Stimulated activated CD4-positive, alpha-beta T cell treated with anti-CD3 and anti-CD28 coated beads, TNF-alpha, amount 100 ng/mL, for 4 hours (primary cell): ENCODE data around the gene GPR17.

ENCODE experiments used
- DNase-seq, 3 experiments: peaks; one replicate each; pipeline ENCODE4 v3.0.0-alpha.2; 2020; ENCODE audit warnings: low read depth in 3 of 3

The GPR17 gene, protein sequence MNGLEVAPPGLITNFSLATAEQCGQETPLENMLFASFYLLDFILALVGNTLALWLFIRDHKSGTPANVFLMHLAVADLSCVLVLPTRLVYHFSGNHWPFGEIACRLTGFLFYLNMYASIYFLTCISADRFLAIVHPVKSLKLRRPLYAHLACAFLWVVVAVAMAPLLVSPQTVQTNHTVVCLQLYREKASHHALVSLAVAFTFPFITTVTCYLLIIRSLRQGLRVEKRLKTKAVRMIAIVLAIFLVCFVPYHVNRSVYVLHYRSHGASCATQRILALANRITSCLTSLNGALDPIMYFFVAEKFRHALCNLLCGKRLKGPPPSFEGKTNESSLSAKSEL

DNA sequence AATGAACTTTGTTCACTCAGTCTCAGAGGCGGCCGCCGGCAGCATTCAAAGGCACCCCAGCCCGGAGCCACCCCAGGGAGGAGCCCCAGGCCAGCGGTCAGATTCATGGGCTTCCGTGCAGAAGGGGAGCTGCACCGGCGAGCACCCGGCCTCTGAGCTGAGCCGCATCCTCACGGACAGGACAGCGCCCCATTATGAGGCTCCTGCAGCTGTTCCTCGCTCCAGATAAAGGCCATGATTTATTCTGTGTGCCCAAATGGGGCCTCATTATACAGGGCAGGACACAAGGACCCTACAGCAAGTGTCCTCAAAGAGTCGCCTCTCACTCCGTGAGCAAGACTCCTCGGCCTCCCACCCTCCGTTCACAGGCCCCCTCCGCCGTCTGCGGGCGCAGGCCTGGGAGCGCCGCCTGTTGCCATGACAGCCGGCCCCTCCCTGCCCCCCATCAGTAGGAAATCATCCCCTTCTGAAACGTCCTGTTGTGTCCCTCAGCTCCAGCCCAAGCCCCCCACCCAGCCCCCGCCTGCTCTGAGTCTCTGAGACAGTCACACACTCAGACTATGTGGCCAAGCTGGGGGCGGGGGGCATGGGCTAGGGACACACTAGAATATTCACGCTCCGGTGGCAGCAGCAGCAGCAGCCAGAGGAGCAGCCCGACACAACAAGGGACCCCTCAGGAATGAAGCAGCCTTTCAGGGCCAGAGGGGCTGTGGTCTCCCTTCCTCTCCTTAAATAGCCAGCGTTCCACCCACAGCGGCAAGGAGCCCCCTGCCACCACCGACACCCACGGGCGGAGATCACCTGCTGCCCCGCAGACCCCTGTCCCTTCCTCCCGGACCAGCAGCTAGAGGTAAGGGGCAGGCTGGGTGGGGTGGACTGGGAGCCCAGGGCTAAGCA is at the start of gene GPR17:
TSS of gene GPR17 (plus strand) at position 759 of the 897 bp plus-strand sequence. CDS start 4,583 bp downstream, outside the sequence.
- DNase-seq = no peak

DNA sequence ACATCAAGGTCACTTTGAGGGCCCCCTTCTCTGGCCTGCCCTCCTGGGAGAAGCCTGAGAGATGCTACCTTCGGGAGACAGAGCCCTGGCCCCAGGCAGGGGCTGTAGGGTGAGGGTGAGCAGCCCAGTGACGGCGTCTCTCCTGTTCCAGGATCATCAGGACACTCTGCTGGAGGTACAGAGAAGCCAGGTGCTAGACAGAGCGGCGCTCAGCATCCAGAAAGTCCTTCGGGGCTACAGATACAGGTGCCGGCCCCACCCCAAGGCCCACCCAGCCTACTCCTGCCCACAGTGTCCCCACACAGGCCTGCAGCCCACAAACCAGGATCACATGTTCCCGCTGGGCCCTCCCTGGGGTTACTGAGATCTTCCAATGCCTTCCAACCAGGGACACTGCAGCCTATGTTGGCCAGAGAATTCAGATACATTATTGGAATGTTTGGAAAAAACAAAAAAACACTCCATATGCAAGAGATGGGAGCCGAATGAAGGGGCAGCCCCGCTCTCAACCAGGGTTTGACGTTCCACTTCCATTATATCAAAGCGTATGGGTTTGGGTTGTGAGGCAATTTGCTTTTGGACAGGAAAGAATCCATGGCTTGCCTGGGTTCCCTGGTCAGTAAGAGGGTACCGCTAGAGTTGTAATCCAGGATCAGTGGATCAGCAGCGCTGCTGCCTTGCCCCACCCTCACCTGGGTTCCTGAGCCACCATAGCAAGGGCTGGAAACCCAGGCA is 49.5 kb upstream of the GPR17 start:
- no peak for DNase-seq

DNA sequence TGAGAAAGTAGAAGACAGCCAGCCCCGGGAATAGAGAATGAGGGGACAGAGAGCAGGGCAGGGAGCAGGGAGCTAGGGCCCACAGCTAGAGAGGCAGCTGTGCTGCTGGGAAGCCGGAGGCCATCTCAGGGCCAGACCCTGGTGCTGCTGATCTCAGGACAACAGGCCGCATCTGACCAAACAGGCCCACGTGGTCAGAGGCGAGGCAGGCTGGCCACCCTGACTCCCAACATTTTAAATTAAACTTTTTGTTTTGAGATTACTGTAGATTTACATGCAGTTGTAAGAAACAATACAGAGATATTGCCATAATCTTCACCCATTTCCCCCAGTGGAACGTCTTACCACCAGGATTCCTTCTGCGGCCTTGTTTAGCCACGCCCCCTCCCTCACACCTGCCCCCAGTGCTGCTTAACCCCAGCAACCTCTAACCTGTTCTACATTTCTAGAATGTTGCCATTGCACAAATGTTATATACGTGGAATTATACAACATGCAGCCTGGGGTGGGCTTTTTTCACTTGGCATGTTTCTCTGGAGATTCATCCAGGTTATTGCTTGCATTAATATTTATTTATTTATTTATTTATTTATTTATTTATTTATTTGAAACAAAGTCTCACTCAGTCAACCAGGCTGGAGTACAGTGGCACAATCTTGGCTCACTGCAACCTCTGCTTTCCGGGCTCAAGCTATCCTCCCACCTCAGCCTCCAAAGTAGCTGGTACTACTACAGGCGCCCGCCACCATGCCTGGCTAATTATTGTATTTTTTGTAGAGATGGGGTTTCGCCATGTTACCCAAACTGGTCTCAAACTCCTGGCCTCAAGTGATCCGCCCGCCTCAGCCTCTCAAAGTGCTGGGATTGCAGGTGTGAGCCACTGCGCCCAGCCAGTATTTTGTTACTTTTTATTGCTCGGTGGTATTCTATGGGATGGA is 48.6 kb upstream of the GPR17 start:
- DNase-seq = no peak

DNA sequence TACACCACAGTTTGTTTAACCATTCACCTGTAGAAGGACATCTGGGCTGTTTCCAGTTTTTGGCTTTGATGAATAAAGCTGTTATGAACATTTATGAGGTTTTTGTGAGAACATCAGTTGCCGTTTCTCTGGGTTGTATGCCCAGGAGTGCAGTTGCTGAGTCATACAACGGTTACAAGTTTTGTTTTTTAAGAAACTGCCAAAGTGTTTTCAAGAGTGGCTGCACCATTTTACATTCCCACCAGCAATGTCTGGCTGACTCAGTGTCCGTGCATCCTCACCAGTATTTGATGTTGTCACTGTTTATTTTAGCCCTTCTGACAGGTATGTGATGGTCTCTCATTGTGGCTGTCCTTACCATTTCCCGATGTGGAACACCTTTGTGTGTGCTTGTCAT is 48.0 kb upstream of the GPR17 start:
- DNase-seq = no peak

DNA sequence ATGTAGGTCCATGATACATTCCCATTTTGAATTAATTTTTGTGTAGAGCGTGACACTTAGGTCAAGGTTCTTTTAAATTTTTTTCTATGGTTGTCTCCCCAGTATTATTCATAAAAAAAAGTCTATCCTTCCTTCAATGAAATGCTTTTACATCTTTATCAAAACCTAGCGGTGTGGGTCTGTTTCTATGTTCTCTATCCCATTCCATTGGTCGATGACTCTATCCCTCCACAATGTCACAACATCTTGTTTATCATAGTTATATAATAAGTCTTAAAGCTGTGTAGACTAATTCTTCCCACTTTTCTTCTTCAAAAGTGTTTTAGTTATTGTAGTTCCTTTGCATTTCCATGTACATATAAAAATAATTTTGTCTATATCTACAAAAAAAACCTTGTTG is 47.2 kb upstream of the GPR17 start:
- DNase-seq = no peak

DNA sequence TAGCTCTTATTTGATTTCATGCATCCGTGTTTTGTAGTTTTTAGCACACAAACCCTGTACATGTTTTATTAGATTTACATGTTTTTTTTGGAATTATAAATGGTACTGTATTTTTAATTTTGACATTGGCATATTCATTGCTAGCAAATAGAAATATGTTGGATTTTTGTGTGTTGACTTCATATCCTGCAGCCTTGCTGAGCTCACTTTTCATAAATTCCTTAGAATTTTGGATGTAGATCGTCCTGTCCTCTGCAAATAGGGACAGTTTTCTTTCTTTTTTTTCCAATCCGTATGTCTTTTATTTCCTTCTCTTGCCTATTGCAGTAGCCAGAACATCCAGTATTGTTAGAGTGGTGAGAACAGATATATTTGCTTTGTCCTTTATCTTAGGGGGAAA is 46.7 kb upstream of the GPR17 start:
- DNase-seq = no peak

DNA sequence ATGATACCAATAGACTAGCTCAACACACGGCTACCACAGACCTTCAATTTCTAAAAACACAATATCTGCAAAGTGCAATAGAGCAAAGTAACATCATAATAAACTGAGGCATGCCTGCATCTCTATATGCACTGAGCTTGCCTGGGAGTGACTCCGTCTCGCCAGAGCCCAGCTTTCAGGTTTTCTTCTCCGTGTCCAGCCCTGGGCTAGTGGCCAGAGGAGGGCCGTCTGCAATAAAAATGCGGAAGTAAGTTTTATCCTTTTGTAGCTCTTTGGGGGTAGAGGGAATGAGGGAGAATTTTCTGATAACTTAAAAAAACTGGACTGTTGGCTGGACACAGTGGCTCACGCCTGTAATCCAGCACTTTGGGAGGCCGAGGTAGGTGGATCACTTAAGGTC is 41.0 kb upstream of the GPR17 start:
- no peak for DNase-seq

DNA sequence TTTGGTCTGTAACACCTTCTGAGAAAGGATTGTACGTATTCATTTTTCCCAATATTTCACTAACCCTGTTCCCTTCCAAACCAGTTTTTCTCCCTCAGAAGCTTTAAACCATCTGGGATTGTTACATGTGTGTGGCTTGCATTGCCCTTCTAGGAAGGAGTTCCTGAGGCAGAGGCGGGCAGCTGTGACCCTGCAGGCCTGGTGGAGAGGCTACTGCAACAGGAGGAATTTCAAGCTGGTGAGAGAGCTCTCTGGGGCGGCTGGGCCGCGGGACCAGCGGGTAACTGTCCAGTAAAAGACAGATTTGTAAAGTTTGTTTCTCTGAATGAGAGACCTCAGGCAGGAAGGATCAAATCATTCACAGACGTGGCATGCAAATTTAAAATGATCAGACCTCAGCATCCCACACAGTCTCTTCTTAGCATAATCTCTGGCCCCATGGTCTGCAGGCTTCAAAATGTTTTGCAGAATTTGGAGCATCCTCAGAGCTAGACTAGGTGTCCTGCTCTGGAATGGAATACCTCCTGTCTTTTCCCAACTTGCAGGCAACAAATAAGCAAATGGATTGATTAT is 40.2 kb upstream of the GPR17 start:
- DNase-seq = no peak

DNA sequence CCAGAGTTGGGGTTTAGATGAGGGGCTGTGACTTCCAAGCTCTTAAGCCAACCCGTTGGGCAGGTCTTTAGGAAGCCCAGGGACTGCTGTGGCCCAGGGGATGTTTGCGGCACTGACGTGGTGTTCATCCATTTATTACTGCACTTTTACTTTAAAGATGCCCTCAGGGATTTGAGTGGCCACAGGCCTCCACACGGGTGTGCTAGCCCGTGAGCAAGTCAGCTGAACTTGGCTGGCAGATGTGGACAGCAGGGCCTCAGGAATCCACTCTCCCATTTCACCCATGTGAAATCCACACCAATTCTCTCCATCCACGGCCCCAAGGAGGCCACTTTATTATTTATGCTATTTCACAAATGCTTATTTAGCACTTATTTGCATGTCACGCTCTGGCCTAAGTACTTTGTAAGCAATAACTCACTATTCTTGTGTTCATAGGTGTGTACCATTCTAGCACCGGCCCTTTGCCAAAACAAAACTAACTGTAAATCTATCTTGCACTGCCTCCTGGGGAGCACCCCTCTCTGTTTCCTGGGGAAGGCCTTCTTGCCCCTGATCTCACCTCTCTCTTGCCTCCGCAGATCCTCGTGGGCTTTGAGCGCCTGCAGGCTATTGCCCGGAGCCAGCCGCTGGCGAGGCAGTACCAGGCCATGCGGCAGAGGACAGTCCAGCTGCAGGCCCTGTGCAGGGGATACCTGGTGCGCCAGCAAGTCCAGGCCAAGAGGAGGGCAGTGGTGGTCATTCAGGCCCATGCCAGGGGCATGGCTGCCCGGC is 39.1 kb upstream of the GPR17 start:
- no peak for DNase-seq

DNA sequence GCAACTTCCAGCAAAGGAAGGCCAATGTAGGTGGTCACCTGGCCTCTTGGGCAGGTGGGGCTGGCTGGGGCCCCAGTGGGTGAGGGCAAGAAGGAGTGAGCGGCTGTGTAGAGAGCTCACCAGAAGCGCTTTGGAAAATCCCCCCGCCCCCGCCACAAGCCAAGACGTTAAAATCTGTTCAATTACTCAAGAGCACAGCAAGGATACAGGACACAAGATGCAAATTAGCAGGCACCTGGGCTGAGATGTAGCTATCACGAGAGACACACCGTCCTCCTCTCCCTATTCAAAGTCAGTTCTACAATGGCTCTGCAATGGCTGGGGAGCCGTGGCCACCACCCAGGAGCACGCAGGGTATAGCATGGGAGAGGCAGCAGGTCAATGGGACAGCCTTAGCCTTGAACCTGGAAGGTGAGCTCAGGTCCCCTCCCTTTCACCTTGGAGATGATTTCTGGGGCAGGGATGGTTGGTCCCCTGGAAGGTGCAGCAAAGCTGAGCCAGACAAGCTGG is 38.5 kb upstream of the GPR17 start:
- DNase-seq = no peak

DNA sequence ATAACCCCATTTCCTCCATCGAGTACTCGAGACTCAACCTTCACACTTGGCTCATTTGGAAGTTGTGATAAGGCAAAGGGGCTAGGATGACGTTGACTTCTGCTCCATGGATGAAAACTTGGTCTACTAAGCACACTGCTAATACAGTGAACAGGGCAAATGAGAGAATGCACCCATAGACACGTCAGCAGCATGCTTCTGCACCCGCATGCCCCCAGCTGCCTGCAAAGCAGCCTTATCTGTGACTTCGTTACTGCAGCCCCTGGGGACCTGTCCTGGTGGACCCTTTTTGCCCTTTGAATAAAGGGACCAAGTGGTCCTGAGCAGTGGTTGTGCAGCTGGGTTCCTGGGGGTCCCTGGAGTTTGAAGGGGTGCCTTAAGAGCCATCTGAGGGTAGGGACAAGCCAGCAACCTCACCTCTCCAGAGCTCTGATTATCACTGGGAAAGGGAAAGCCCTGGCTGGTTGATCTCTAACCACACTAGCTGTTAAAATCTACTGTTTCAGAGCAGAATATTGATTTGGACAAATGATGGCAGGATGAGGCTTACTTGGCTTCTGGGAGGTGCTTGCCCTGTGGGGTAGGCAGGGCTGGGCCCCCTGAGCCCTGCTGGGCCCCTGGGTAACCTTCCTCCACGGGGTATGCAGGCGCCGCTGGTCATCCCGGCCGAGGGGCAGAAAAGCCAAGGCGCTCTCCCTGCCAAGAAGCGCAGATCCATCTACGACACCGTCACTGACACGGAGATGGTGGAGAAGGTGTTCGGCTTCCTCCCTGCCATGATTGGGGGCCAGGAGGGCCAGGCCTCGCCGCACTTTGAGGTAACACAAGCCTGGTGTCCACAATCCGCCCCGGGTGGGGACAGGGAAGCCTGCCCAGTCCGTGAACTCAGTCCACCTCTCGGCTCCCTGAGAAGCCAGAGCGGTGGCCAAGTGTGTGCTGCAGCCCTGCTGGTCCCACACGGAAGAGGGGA is 37.6 kb upstream of the GPR17 start:
- DNase-seq = no peak

DNA sequence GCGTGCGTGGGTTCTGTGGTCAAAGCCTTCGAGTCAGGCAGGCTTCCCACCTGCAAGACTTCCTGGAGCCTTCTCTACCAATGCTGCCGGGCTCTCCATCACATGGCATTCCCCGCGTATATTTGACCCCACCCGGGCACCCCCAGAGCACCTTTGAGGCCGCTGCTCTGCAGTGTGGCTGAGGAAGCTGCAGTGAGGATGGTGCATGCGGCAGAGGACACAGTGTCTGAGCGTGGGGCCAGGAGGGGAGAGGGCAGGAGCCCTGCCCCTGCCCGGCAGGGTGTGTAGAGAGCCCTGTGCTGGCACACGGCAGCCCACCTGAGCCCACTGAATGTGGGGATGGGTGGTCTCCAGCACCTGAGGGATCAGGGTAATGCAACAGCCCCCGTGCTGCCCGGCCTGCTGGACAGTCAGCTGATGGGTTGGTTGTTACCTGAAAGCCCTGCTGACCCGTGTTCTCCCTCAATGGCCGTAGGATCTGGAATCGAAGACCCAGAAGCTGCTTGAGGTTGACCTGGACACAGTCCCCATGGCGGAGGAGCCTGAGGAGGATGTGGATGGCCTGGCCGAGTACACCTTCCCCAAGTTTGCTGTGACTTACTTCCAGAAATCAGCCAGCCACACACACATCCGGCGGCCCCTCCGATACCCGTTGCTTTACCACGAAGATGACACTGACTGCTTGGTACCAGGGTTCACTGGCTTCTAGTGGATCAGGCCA is 36.8 kb upstream of the GPR17 start:
- no peak for DNase-seq

DNA sequence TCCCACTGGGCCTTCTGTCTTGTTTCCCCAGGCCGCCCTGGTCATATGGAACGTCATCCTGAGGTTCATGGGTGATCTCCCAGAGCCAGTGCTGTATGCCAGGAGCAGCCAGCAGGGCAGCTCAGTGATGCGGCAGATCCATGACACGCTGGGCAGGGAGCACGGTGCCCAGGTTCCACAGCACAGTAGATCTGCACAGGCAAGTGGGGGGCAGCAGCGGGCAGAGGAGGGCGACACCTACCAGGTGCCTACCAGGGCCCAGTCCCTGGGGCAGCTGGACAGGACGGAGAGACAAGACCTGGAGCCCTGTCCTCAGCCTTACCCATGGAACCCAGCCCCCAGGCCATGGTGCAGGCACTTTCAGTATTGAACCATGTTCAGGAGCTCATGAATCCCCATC is 36.1 kb upstream of the GPR17 start:
- DNase-seq = no peak

DNA sequence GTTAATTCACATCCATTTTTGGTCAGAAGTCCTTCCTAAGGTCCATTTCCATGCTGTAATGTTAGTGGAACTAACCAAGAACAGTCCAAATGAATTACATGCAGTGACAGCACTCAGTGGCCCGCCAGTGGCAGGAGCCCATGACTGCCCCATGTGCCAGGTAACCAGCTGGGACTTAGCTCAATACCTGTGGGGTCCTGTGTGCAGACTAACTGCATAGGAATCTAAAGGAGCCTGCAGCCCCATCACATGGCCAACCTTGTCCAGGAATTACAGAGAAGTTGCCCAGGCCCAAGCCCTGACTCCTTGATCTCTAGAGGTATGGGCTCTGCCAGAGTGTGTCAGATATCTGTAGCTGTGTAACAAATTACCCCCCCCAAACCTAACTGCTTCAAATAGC is 35.4 kb upstream of the GPR17 start:
- no peak for DNase-seq

DNA sequence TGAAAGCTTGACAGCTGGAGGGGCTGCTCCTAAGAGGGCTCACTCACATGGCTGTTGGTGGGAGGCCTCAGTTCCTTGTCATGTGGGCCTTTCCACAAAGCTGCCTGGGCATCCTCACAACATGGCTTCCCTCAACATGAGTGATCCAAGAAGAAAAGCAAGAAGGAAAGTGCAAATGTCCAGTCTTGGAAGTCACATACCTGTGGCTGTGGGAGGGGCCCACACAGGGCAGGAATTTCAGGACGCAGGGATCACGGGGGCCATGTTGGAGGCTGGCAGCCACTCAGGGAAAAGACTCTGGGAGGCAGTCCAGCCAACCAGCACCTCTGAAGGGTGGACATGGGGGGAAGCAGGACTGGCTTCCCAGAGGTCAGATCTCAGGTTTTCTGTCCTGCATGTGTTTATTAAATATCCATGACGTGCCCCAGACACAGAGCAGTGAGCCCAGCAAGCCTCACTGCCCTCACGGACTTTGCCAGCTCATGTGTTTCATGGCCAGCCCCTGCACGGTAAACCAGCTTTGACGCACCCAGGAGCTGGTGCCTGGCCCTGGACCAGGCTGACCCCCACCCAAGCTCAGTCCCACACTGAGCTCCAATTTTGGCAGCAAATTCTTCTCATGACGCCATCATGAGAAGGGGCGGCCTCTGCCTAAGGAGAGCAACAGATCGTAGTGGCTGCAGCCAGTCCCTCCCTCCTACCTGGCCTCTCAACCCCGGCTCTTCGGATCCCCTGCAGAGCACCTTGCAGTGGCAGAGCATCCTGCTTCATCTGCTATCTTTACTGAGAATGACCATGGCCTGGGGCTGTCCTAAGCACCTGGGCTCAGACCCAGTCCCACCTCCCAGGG is 34.7 kb upstream of the GPR17 start:
- no peak for DNase-seq

DNA sequence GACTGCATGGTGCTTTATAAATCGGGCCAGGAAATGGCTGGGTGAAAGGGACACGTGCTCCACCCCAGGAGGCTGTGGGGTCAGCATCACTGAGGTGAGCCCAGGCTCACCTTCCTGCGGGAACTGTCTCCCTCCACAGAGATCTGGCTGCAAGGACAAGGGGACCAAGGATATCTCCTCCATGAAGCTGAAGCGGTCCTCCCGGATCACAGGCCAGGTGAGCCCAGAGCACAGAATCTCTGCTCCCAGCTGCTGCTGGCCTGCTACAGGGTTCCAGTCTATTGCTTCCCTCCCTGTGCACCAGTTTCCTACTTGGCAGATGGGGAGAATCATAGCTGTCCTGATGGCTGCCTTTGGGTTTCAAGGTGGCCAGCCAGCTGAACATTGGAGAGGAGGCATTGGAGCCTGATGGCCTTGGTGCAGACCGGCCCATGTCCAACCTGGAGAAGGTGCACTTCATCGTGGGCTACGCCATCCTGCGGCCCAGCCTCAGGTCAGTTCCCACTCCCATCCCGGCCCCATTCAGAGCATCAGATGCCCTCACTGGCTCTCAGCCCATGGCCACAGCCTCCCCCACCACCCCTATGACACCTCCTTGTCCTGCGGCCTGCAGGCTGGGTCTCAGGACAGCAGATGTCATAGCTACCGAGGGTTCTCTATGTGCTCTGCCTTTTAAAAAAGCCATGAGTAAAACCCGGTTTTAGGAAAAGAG is 33.7 kb upstream of the GPR17 start:
- DNase-seq = no peak
